Fibroblast of mammary gland (primary cell): Measurements from ENCODE around the gene SCYGR8.

Experiments used
- DNase-seq: peaks from one replicate; pipeline ENCODE4 v3.0.0-alpha.2; 2010; ENCODE audit warnings: low read depth
- H3K4me3 ChIP-seq: 2 replicates; pipeline ENCODE4 v1.5.1; 2011; ENCODE audit warnings: low read depth, mild to moderate bottlenecking, low read length, moderate library complexity; ENCODE audit not compliant: control insufficient read depth
- TF ChIP-seq, protein P1 (sequence below): conservative IDR thresholded peaks from 2 replicates; pipeline ENCODE4 v1.5.1; 2011; ENCODE audit warnings: low read depth, low read length, inconsistent platforms; ENCODE audit not compliant: control insufficient read depth, insufficient read depth

Gene SCYGR8

DNA sequence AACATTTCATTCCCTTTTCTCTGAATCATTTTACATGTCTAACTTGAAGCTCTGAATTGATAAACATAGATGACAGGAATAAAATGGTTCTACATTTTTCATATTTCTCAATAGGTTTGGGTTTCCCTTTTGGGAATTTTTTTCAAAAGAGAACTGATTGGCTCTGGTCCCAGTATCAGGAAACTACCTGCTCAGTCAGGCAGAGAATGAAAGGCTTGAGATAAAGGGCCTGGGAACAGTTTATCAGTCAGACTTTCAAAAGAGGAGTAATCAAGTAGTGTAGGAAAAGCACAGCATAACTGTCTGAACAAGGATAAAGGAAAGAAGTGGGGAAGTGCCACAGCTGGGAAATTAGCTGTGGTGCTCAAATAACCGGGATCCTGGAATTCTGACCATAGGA lies 39.6 kb downstream of the SCYGR8 start:
- no peak overlapping the region for H3K4me3 ChIP-seq
- DNase-seq = no peak
- TF ChIP-seq, protein P1, sequence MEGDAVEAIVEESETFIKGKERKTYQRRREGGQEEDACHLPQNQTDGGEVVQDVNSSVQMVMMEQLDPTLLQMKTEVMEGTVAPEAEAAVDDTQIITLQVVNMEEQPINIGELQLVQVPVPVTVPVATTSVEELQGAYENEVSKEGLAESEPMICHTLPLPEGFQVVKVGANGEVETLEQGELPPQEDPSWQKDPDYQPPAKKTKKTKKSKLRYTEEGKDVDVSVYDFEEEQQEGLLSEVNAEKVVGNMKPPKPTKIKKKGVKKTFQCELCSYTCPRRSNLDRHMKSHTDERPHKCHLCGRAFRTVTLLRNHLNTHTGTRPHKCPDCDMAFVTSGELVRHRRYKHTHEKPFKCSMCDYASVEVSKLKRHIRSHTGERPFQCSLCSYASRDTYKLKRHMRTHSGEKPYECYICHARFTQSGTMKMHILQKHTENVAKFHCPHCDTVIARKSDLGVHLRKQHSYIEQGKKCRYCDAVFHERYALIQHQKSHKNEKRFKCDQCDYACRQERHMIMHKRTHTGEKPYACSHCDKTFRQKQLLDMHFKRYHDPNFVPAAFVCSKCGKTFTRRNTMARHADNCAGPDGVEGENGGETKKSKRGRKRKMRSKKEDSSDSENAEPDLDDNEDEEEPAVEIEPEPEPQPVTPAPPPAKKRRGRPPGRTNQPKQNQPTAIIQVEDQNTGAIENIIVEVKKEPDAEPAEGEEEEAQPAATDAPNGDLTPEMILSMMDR = no peak

DNA sequence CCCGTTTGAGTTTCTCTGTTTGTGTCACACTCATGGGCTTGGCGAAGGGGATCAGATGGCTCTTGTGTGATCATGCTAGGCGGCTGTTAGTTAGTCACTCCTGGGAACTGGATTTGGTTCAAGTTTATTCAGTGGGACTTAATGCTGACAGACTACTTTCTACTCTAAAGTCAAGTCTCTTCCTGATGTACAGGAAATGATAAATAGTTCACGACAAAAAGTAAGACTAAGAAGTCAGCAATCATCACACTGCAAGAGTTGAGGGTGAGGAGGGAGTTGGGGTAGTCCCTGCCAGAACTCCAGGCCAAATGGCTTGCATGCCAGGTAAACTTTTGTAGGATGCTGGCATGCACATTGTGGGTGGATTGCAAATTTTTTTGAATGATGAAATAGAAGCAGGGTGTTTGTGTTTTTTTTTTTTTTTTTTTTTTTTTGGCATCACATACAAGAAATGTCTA lies 42.9 kb downstream of the SCYGR8 start:
- peak; percentile 47 for DNase-seq
- TF ChIP-seq, protein P1 = no peak

DNA sequence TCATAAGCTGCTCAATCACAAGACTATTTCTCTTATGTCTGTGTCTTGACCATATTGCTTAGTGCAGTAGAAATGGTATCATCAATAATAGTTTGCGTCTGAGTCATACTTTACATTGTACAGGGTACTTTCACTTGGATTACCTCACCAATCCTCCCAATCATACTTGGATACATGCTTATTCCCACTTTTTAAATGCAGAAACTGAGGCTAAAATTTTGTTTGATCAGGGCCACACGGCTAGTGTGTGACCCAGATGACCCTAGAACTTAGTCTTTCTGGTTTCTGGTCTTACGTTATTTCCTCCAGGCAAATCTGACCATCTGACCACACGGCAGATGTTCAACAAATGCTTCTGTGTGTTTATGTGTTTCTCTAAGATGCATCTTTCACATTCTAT lies 44.1 kb downstream of the SCYGR8 start:
- H3K4me3 ChIP-seq = no peak overlapping the region
- TF ChIP-seq, protein P1 = no peak
- peak; percentile 41 for DNase-seq

More for the DNA sequence above, 42.9 kb downstream of the SCYGR8 start:
- no peak overlapping the region for H3K4me3 ChIP-seq

DNA sequence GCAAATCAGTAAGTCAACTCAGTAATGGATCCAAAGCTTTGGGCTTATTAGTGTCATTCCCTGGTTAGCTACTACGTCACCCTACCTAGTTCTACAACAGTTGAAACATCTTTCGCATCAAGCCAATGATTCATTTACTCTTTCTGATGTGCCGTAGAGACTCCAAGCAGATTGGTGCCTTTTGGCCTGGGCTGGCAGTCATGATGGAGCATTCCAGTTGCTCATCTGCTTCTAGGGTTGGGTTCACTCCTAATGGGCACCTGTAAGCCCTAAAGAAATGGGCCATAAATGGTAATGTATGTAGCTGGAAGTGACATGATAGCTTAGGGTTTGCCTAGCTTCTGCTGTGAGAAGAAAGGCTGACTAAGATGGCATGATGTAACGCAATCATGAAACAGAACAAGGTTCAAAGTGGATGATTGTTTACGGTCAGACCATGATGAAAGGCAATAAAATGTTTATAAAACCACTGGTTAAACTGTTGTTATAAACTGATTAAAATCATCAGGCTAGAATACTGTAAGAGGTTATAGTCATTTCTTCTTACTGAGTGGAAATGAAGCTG lies 47.5 kb downstream of the SCYGR8 start:
- H3K4me3 ChIP-seq = no peak overlapping the region
- TF ChIP-seq, protein P1 = no peak
- no peak for DNase-seq
